ENCODE results near the gene SEMA4G.

SEMA4G gene

GRCh38 chr10:100986952-100987684 is 17.8 kb downstream of the SEMA4G start, which contains the start of the genes MRPL43 and TWNK (continued):
- TF ChIP-seq KLF16 (tag by site-specific recombination; IDR thresholded peaks at IDR 0.05) (peak; percentile 27; the same call in 1 of the 2 replicates), ZNF10 (tag by site-specific recombination; IDR thresholded peaks at IDR 0.05) (0 out of 2 replicates have a peak, but pooled peaks have one; percentile 7), ZNF544 (tag by site-specific recombination; IDR thresholded peaks at IDR 0.05) (no peak), ZBTB10 (tag by site-specific recombination; IDR thresholded peaks at IDR 0.05) (peak; percentile 57), ZEB2 (tag by site-specific recombination; IDR thresholded peaks at IDR 0.05) (peak; percentile 73), SP7 (tag by site-specific recombination; IDR thresholded peaks at IDR 0.05) (peak; percentile 52), ZNF248 (tag by site-specific recombination; IDR thresholded peaks at IDR 0.05) (no peak), ZBTB48 (tag by site-specific recombination; IDR thresholded peaks at IDR 0.05) (peak; percentile 85), ZNF677 (tag by site-specific recombination; IDR thresholded peaks at IDR 0.05) (no peak), ZFP37 (tag by site-specific recombination; IDR thresholded peaks at IDR 0.05) (0 out of 2 replicates have a peak, but pooled peaks have one; percentile 14), ZNF600 (tag by site-specific recombination; IDR thresholded peaks at IDR 0.05) (peak; percentile 73; the same call in 1 of the 2 replicates), ZNF2 (tag by site-specific recombination; IDR thresholded peaks at IDR 0.05) (peak; percentile 56; the same call in 1 of the 2 replicates), ZXDB (tag by site-specific recombination; IDR thresholded peaks at IDR 0.05) (peak; percentile 89), PATZ1 (tag by site-specific recombination; IDR thresholded peaks at IDR 0.05) (peak; percentile 92), ZNF518A (tag by site-specific recombination; conservative IDR thresholded peaks at IDR 0.05; ENCODE audit: low read depth) (peak; percentile 99), ZBTB8A (tag by site-specific recombination; IDR thresholded peaks at IDR 0.05) (no peak; the same call in 1 of the 2 replicates), ZBTB7A (tag by site-specific recombination; IDR thresholded peaks at IDR 0.05; ENCODE audit: low read depth) (peak; percentile 11; the same call in 1 of the 2 replicates), ZBTB26 (tag by site-specific recombination; optimal IDR thresholded peaks at IDR 0.05) (peak; percentile 48)
- TF ChIP-seq, protein P1, sequence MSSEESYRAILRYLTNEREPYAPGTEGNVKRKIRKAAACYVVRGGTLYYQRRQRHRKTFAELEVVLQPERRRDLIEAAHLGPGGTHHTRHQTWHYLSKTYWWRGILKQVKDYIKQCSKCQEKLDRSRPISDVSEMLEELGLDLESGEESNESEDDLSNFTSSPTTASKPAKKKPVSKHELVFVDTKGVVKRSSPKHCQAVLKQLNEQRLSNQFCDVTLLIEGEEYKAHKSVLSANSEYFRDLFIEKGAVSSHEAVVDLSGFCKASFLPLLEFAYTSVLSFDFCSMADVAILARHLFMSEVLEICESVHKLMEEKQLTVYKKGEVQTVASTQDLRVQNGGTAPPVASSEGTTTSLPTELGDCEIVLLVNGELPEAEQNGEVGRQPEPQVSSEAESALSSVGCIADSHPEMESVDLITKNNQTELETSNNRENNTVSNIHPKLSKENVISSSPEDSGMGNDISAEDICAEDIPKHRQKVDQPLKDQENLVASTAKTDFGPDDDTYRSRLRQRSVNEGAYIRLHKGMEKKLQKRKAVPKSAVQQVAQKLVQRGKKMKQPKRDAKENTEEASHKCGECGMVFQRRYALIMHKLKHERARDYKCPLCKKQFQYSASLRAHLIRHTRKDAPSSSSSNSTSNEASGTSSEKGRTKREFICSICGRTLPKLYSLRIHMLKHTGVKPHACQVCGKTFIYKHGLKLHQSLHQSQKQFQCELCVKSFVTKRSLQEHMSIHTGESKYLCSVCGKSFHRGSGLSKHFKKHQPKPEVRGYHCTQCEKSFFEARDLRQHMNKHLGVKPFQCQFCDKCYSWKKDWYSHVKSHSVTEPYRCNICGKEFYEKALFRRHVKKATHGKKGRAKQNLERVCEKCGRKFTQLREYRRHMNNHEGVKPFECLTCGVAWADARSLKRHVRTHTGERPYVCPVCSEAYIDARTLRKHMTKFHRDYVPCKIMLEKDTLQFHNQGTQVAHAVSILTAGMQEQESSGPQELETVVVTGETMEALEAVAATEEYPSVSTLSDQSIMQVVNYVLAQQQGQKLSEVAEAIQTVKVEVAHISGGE (tag by site-specific recombination; conservative IDR thresholded peaks at IDR 0.05; ENCODE audit: low read depth) = peak; percentile 94
- TF ChIP-seq, protein P2, sequence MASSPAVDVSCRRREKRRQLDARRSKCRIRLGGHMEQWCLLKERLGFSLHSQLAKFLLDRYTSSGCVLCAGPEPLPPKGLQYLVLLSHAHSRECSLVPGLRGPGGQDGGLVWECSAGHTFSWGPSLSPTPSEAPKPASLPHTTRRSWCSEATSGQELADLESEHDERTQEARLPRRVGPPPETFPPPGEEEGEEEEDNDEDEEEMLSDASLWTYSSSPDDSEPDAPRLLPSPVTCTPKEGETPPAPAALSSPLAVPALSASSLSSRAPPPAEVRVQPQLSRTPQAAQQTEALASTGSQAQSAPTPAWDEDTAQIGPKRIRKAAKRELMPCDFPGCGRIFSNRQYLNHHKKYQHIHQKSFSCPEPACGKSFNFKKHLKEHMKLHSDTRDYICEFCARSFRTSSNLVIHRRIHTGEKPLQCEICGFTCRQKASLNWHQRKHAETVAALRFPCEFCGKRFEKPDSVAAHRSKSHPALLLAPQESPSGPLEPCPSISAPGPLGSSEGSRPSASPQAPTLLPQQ (tag by site-specific recombination; IDR thresholded peaks at IDR 0.05) = peak; percentile 35; the same call in 1 of the 2 replicates
- TF ChIP-seq, protein P3, sequence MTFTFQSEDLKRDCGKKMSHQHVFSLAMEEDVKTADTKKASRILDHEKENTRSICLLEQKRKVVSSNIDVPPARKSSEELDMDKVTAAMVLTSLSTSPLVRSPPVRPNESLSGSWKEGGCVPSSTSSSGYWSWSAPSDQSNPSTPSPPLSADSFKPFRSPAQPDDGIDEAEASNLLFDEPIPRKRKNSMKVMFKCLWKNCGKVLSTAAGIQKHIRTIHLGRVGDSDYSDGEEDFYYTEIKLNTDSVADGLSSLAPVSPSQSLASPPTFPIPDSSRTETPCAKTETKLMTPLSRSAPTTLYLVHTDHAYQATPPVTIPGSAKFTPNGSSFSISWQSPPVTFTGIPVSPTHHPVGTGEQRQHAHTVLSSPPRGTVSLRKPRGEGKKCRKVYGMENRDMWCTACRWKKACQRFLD (tag by site-specific recombination; IDR thresholded peaks at IDR 0.05) = peak; percentile 84; the same call in 1 of the 2 replicates

Data from HEK293 (cell line).